OCI-LY7 (cell line): Measurements from ENCODE around the gene NFATC2IP. TPM values are rescaled to one million over a fixed set of nuclear protein-coding genes. Genes with fewer than 3 reads are reported as not detected.
"Not testable (repeated sequence)": the region's sequence is repeated elsewhere in the genome, so short reads cannot be mapped to it uniquely, and the experiment has no call there.

Source experiments
- BruUV-seq: library from RNA; stranded (reverse); fragments of 400-500 nt; replicated peaks from 2 replicates; lab custom pipeline; 2021; lab: Mats Ljungman, UMichigan
- CTCF ChIA-PET: fragments of 300-600 bp; sonication (Branson Sonifier 250); formaldehyde crosslinking; loops from one replicate; lab custom pipeline; 2022; ENCODE audit warnings: antibody characterized with exemption; ENCODE audit not compliant: unreplicated experiment; lab: Charles Lee
- POLR2A ChIA-PET: fragments of 300-600 bp; sonication (Branson Sonifier 250); formaldehyde crosslinking; loops from one replicate; lab custom pipeline; 2022; ENCODE audit warnings: antibody characterized with exemption; lab: Charles Lee
- DNase-seq: peaks from one replicate; pipeline ENCODE4 v3.0.0-alpha.2; 2015; ENCODE audit warnings: low spot score
- H2AFZ ChIP-seq: fragments of 200-600 bp; sonication (generic), shearing (Covaris generic); 2 replicates; pipeline ENCODE4 v1.6.1; 2014; ENCODE audit warnings: mild to moderate bottlenecking, antibody characterized with exemption, low read length, moderate library complexity
- H3K27ac ChIP-seq: fragments of 200-600 bp; sonication (generic); 2 replicates; pipeline ENCODE4 v1.5.1; 2014; ENCODE audit warnings: mixed run types, low read depth, mild to moderate bottlenecking, moderate library complexity, low read length, inconsistent platforms; ENCODE audit not compliant: poor library complexity, severe bottlenecking
- H3K36me3 ChIP-seq: fragments of 200-600 bp; sonication (generic); 2 replicates; pipeline ENCODE4 v1.6.1; 2014; ENCODE audit warnings: mild to moderate bottlenecking, antibody characterized with exemption, low read length, moderate library complexity, mixed read lengths; ENCODE audit not compliant: insufficient read depth
- H3K4me1 ChIP-seq: fragments of 200-600 bp; sonication (generic); 2 replicates; pipeline ENCODE4 v1.5.1; 2014; ENCODE audit warnings: mild to moderate bottlenecking, low read length; ENCODE audit not compliant: insufficient read depth, poor library complexity, severe bottlenecking
- H3K4me2 ChIP-seq: fragments of 200-600 bp; sonication (generic); 2 replicates; pipeline ENCODE4 v1.6.1; 2014; ENCODE audit warnings: mild to moderate bottlenecking, low read length
- H3K4me3 ChIP-seq: fragments of 200-600 bp; sonication (generic); 2 replicates; pipeline ENCODE4 v1.5.1; 2014; ENCODE audit warnings: mild to moderate bottlenecking, low read depth, low read length; ENCODE audit not compliant: poor library complexity, severe bottlenecking
- H3K79me2 ChIP-seq: fragments of 200-600 bp; sonication (generic); 2 replicates; pipeline ENCODE4 v1.6.1; 2016; ENCODE audit warnings: low read depth, mild to moderate bottlenecking, low read length, moderate library complexity, mixed read lengths; ENCODE audit not compliant: insufficient read depth
- H3K9me2 ChIP-seq: fragments of 200-600 bp; sonication (generic); 2 replicates; pipeline ENCODE4 v1.6.1; 2016; ENCODE audit warnings: mild to moderate bottlenecking, low read length, mixed read lengths; ENCODE audit not compliant: insufficient read depth
- H3K9me3 ChIP-seq: fragments of 200-600 bp; sonication (generic); 2 replicates; pipeline ENCODE4 v1.6.1; 2014; ENCODE audit warnings: mild to moderate bottlenecking, mixed run types, low read length, mixed read lengths
- H4K20me1 ChIP-seq: fragments of 200-600 bp; sonication (generic); 2 replicates; pipeline ENCODE4 v1.6.1; 2014; ENCODE audit warnings: mild to moderate bottlenecking, antibody characterized with exemption, low read length, moderate library complexity, mixed read lengths; ENCODE audit not compliant: insufficient read depth
- CTCF ChIP-seq: fragments of 200-600 bp; sonication (generic); conservative IDR thresholded peaks from 2 replicates; pipeline ENCODE4 v1.5.1; 2014; ENCODE audit warnings: mild to moderate bottlenecking, antibody characterized with exemption, low read length, moderate library complexity, mixed read lengths
- EZH2phosphoT487 ChIP-seq: fragments of 200-600 bp; sonication (generic); IDR thresholded peaks from 2 replicates; pipeline ENCODE4 v1.6.1; 2018; ENCODE audit warnings: low read depth, borderline replicate concordance, mild to moderate bottlenecking, mixed run types, antibody characterized with exemption, low read length, moderate library complexity, mixed read lengths
- intact Hi-C: fragments of 100-400 bp; cut with micrococcal nuclease; formaldehyde crosslinking; loops from one replicate; pipeline ENCODE4 v1.10.0; 2022; ENCODE audit not compliant: unreplicated experiment
- total RNA-seq, 2 experiments: library from RNA; depleted of rRNA in 1 of 2; stranded (reverse); fragments of >200 nt in 1 of 2; shearing (Covaris generic) in 1 of 2; gene quantifications; 2 replicates each; pipeline ENCODE4 v1.2.3, GENCODE V29; 2014 to 2022

NFATC2IP gene
- total RNA-seq, 2 experiments from 2014 or later: 73.0 to 114 TPM

- Histone ChIP-seq H2AFZ (no peak overlapping the region), H3K4me3 (no peak overlapping the region), H3K79me2 (peaks cover 18% of the 10 kb centered on the region; the same call in 1 of the 2 replicates), H3K9me2 (no peaks in the 10 kb centered on the region), H4K20me1 (no peaks in the 10 kb centered on the region), H3K36me3 (peaks cover 63% of the 10 kb centered on the region), H3K4me2 (no peak overlapping the region), H3K9me3 (no peaks in the 10 kb centered on the region), H3K27ac (no peak overlapping the region), H3K4me1 (peaks cover 32% of the 10 kb centered on the region)
- ChIA-PET CTCF (no interaction called here), POLR2A (interaction anchor here (1.0 kb wide), 1 partner anchor 8 kb away, joined by 13 read pairs; no protein-coding TSS in a partner anchor)
- intact Hi-C loops: no loop called here
- TF ChIP-seq CTCF (no peak), EZH2phosphoT487 (no peak)
- BruUV-seq: no TSS peak
- DNase-seq: no peak
Measured at GRCh38 chr16:28937222-28937876, 13.4 kb upstream of the NFATC2IP start.

- intact Hi-C loops: no loop called here
- H3K27ac ChIP-seq: no peak overlapping the region
- TF ChIP-seq CTCF: no peak
- no peak for TF ChIP-seq EZH2phosphoT487
- no peak for DNase-seq
- no peak overlapping the region for H3K4me2 ChIP-seq
- H3K4me1 ChIP-seq: peaks cover 20% of the 10 kb centered on the region
- H3K4me3 ChIP-seq: no peak overlapping the region
- no peaks in the 10 kb centered on the region for H3K9me2 ChIP-seq
- POLR2A ChIA-PET: no interaction called here
- H2AFZ ChIP-seq: no peak overlapping the region
- H3K9me3 ChIP-seq: no peaks in the 10 kb centered on the region
- H3K36me3 ChIP-seq: peaks cover 58% of the 10 kb centered on the region
- no TSS peak for BruUV-seq
- CTCF ChIA-PET: no interaction called here
- no peaks in the 10 kb centered on the region for H4K20me1 ChIP-seq
- H3K79me2 ChIP-seq: peaks cover 6% of the 10 kb centered on the region; the same call in 1 of the 2 replicates
Measured at GRCh38 chr16:28938721-28939120, 12.0 kb upstream of the NFATC2IP start.

- BruUV-seq, H3K79me2 ChIP-seq, H2AFZ ChIP-seq, DNase-seq, intact Hi-C loops, H4K20me1 ChIP-seq, H3K9me3 ChIP-seq, H3K9me2 ChIP-seq, CTCF ChIA-PET, H3K4me2 ChIP-seq, H3K27ac ChIP-seq, H3K4me3 ChIP-seq: not testable (repeated sequence)
- Histone ChIP-seq H3K36me3 (peaks cover 48% of the 10 kb centered on the region), H3K4me1 (peaks cover 23% of the 10 kb centered on the region)
- POLR2A ChIA-PET: interaction anchor here (0.6 kb wide), 1 partner anchor 28 kb away, joined by 5 read pairs; no protein-coding TSS in a partner anchor
Measured at GRCh38 chr16:28939825-28940224, 10.9 kb upstream of the NFATC2IP start.
